HPDE6-E6E7 (cell line): Measurements from ENCODE around the gene TSPAN17.
"Not testable (repeated sequence)": the region's sequence is repeated elsewhere in the genome, so short reads cannot be mapped to it uniquely, and the experiment has no call there.

Source experiments
- DNase-seq: peaks from one replicate; pipeline ENCODE4 v3.0.0; 2011; ENCODE audit warnings: missing footprints; ENCODE audit errors: extremely low spot score

TSPAN17 gene

GRCh38 chr5:176679365-176680225 lies 32.3 kb downstream of the TSPAN17 start:
- no peak for DNase-seq

- DNase-seq, result no peak
Observed at GRCh38 chr5:176680226-176680563, 32.9 kb downstream of the TSPAN17 start.

- DNase-seq, result no peak
Observed at GRCh38 chr5:176682016-176682531, 34.8 kb downstream of the TSPAN17 start.

- no peak for DNase-seq
Observed at GRCh38 chr5:176685010-176685409, 37.7 kb downstream of the TSPAN17 start.

- no peak for DNase-seq
Observed at GRCh38 chr5:176687247-176687646, 40.0 kb downstream of the TSPAN17 start.

GRCh38 chr5:176687881-176688280 lies 40.6 kb downstream of the TSPAN17 start:
- no peak for DNase-seq

- DNase-seq, result no peak
Observed at GRCh38 chr5:176690911-176691310, 43.6 kb downstream of the TSPAN17 start.

GRCh38 chr5:176691524-176691923 lies 44.2 kb downstream of the TSPAN17 start:
- no peak for DNase-seq

GRCh38 chr5:176692326-176692725 lies 45.0 kb downstream of the TSPAN17 start:
- no peak for DNase-seq

- DNase-seq, result no peak
Observed at GRCh38 chr5:176692839-176693476, 45.7 kb downstream of the TSPAN17 start.

GRCh38 chr5:176693477-176693851 lies 46.2 kb downstream of the TSPAN17 start:
- DNase-seq, result no peak

GRCh38 chr5:176694146-176694545 lies 46.9 kb downstream of the TSPAN17 start:
- no peak for DNase-seq

GRCh38 chr5:176694631-176695030 lies 47.3 kb downstream of the TSPAN17 start:
- DNase-seq, result no peak

GRCh38 chr5:176695073-176695472 lies 47.8 kb downstream of the TSPAN17 start:
- no peak for DNase-seq

- DNase-seq, result no peak
Observed at GRCh38 chr5:176697267-176697933, 50.1 kb downstream of the TSPAN17 start.

- no peak for DNase-seq
Observed at GRCh38 chr5:176697934-176698538, 50.8 kb downstream of the TSPAN17 start.

- not testable (repeated sequence) for DNase-seq
Observed at GRCh38 chr5:176699446-176699845, 52.2 kb downstream of the TSPAN17 start.

GRCh38 chr5:176700239-176700847 lies 53.1 kb downstream of the TSPAN17 start:
- no peak for DNase-seq

GRCh38 chr5:176702671-176703641 lies 55.7 kb downstream of the TSPAN17 start:
- no peak for DNase-seq

- no peak for DNase-seq
Observed at GRCh38 chr5:176703857-176704256, 56.6 kb downstream of the TSPAN17 start.

GRCh38 chr5:176704355-176704754 lies 57.1 kb downstream of the TSPAN17 start:
- no peak for DNase-seq
